K562 (cell line): ENCODE measurements around the gene ACY1. TPM values are rescaled to one million over a fixed set of nuclear protein-coding genes. Genes with fewer than 3 reads are reported as not detected.

Source experiments
- ARID3B ChIP-seq: fragments of 250-450 bp; sonication (Bioruptor Pico); IDR thresholded peaks from 2 replicates; pipeline ENCODE4 v1.4.0; 2020; ENCODE audit warnings: borderline replicate concordance
- ATF1 ChIP-seq, 2 experiments: fragments of 450-650 bp in 1 of 2; IDR thresholded peaks; 2 replicates each; pipeline ENCODE4 v1.6.1; 2016; ENCODE audit warnings: missing compliant biosample characterization in 1 of 2, missing genetic modification characterization in 1 of 2
- CBFA2T3 ChIP-seq: fragments of 450-650 bp; IDR thresholded peaks from 2 replicates; pipeline ENCODE4 v1.6.1; 2017
- FIP1L1 ChIP-seq: fragments of 200-400 bp; formaldehyde crosslinking; IDR thresholded peaks from 2 replicates; pipeline ENCODE4 v1.6.1; 2018; ENCODE audit warnings: mild to moderate bottlenecking, low read depth, low read length; ENCODE audit not compliant: poor library complexity, severe bottlenecking
- KLF13 ChIP-seq: fragments of 450-650 bp; IDR thresholded peaks from 2 replicates; pipeline ENCODE4 v1.6.1; 2016; ENCODE audit warnings: missing genetic modification characterization, low read depth, mild to moderate bottlenecking, missing compliant biosample characterization, moderate library complexity, borderline replicate concordance
- L3MBTL2 ChIP-seq: fragments of 450-650 bp; IDR thresholded peaks from 2 replicates; pipeline ENCODE4 v1.6.1; 2016; ENCODE audit warnings: mild to moderate bottlenecking, moderate library complexity
- LCOR ChIP-seq: sonication (generic); formaldehyde crosslinking; IDR thresholded peaks from 2 replicates; pipeline ENCODE4 v1.8.0; 2022; ENCODE audit warnings: mild to moderate bottlenecking, missing genetic modification reagents
- MIER1 ChIP-seq: fragments of 450-650 bp; IDR thresholded peaks from 2 replicates; pipeline ENCODE4 v1.6.1; 2016; ENCODE audit warnings: antibody characterized with exemption, mild to moderate bottlenecking, low read depth
- MYC ChIP-seq, 2 experiments: fragments of 250-450 bp in 1 of 2; sonication (Bioruptor Pico) in 1 of 2; IDR thresholded peaks; 2 replicates each; pipeline versions ENCODE4 v1.5.1 to v1.6.1; 2012 to 2021; ENCODE audit warnings: low read depth in 2 of 2, borderline replicate concordance in 1 of 2, improper control_type of control experiment in 1 of 2, low read length in 1 of 2, mild to moderate bottlenecking in 1 of 2, moderate library complexity in 1 of 2
- NCOA2 ChIP-seq, 2 experiments: fragments of 450-650 bp; IDR thresholded peaks; 2 replicates each; pipeline ENCODE4 v1.6.1; 2018; ENCODE audit warnings: mild to moderate bottlenecking in 2 of 2, moderate library complexity in 1 of 2; ENCODE audit not compliant: partially characterized antibody in 2 of 2
- NR3C1 ChIP-seq: sonication (generic); formaldehyde crosslinking; IDR thresholded peaks from 2 replicates; pipeline ENCODE4 v1.8.1; 2022; ENCODE audit warnings: missing genetic modification reagents
- SMARCA4 ChIP-seq: fragments of 450-650 bp; IDR thresholded peaks from 2 replicates; pipeline ENCODE4 v1.6.1; 2016
- SOX6 ChIP-seq: fragments of 450-650 bp; IDR thresholded peaks from 2 replicates; pipeline ENCODE4 v1.6.1; 2014; ENCODE audit warnings: mild to moderate bottlenecking
- TCF3 ChIP-seq: sonication (generic); formaldehyde crosslinking; IDR thresholded peaks from 2 replicates; pipeline ENCODE4 v1.4.0; 2020; ENCODE audit warnings: mild to moderate bottlenecking, missing genetic modification reagents
- VEZF1 ChIP-seq: fragments of 200-800 bp; sonication (Bioruptor generic); IDR thresholded peaks from 2 replicates; pipeline ENCODE4 v1.6.1; 2017; ENCODE audit warnings: missing genetic modification characterization, missing compliant biosample characterization
- ZNF277 ChIP-seq: fragments of 250-450 bp; sonication (Bioruptor Pico); IDR thresholded peaks from 2 replicates; pipeline ENCODE4 v1.8.0; 2022; ENCODE audit warnings: inconsistent platforms, mild to moderate bottlenecking, moderate library complexity, borderline replicate concordance
- ZNF324 ChIP-seq: fragments of 250-450 bp; sonication (Bioruptor Pico); IDR thresholded peaks from 2 replicates; pipeline ENCODE4 v1.4.0; 2020; ENCODE audit warnings: mild to moderate bottlenecking
- ZNF766 ChIP-seq: fragments of 200-800 bp; sonication (Bioruptor generic); conservative IDR thresholded peaks from 2 replicates; pipeline ENCODE4 v1.6.1; 2016; ENCODE audit warnings: missing genetic modification characterization, missing compliant biosample characterization
- polyA plus RNA-seq, 8 experiments: library from polyadenylated mRNA; depleted of rRNA in 4 of 8; stranded (reverse) in 5 of 8; unstranded in 3 of 8; fragments of >200 nt; fragmentation: Nextera tagmentation in 2 of 8; fragmentation: Illumina TruSeq in 1 of 8; extraction: Ambion mirVana in 2 of 8; extraction: Trizol in 1 of 8; gene quantifications; 2 replicates each; pipeline versions ENCODE4 v1.2.1 to v1.2.3, GENCODE V29; 2011 to 2014; ENCODE audit warnings: inconsistent platforms in 1 of 8, missing spikeins in 1 of 8
- total RNA-seq, 7 experiments: library from RNA; depleted of rRNA in 6 of 7; stranded (reverse); fragments of >200 nt in 6 of 7; fragmentation: Illumina TruSeq in 2 of 7; extraction: Trizol in 2 of 7; gene quantifications; 2 replicates each; pipeline versions ENCODE4 v1.2.1 to v1.2.3, GENCODE V29; 2011 to 2021; ENCODE audit warnings: low replicate concordance in 1 of 7
- TF ChIP-seq, protein P1 (sequence below), 2 experiments: fragments of 450-650 bp; IDR thresholded peaks; 2 replicates each; pipeline ENCODE4 v1.6.1; 2016
- TF ChIP-seq, protein P2 (sequence below): IDR thresholded peaks from 2 replicates; pipeline ENCODE4 v1.6.1; 2011; ENCODE audit not compliant: insufficient read length; ENCODE audit errors: extremely low read depth

Gene ACY1
- total and polyA plus RNA-seq, 9 of the 15 experiments (the other 6 are each of a cell fraction or from before 2014, with no cell fraction given) = 70.7 to 195 (median 123) TPM

GRCh38 chr3:51974963-51975851, 8.1 kb upstream of the ACY1 start, which contains the start of gene ABHD14A (continued):
- TF ChIP-seq, protein P1, sequence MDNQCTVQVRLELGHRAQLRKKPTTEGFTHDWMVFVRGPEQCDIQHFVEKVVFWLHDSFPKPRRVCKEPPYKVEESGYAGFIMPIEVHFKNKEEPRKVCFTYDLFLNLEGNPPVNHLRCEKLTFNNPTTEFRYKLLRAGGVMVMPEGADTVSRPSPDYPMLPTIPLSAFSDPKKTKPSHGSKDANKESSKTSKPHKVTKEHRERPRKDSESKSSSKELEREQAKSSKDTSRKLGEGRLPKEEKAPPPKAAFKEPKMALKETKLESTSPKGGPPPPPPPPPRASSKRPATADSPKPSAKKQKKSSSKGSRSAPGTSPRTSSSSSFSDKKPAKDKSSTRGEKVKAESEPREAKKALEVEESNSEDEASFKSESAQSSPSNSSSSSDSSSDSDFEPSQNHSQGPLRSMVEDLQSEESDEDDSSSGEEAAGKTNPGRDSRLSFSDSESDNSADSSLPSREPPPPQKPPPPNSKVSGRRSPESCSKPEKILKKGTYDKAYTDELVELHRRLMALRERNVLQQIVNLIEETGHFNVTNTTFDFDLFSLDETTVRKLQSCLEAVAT (IDR thresholded peaks at IDR 0.05) = peak; percentile 31 to 72; a peak in 1 of 4 replicates
- TF ChIP-seq NR3C1 (no peak), FIP1L1 (peak; percentile 47), MIER1 (peak; percentile 21; the same call in 1 of the 2 replicates), SMARCA4 (peak; percentile 31; the same call in 1 of the 2 replicates), ZNF766 (no peak), ATF1 (CRISPR knock-in tag; IDR thresholded peaks at IDR 0.05) (no peak), ATF1 (tag; IDR thresholded peaks at IDR 0.05) (no peak), LCOR (CRISPR knock-in tag) (no peak), VEZF1 (CRISPR knock-in tag) (peak; percentile 61; the same call in 1 of the 2 replicates), KLF13 (tag) (no peak), ZNF277 (no peak), TCF3 (no peak), NCOA2 (IDR thresholded peaks at IDR 0.05; ENCODE audit: partially characterized antibody in 2 of 2) (no peak), L3MBTL2 (no peak; the same call in 1 of the 2 replicates), SOX6 (no peak), CBFA2T3 (no peak), ARID3B (CRISPR knock-in tag) (no peak), MYC (IDR thresholded peaks at IDR 0.05; ENCODE audit: low read depth, low read length) (peak; percentile 49; the same call in 1 of the 2 replicates), MYC (CRISPR knock-in tag; IDR thresholded peaks at IDR 0.05; ENCODE audit: borderline replicate concordance, low read depth) (no peak), ZNF324 (CRISPR knock-in tag) (no peak)
- TF ChIP-seq, protein P2, sequence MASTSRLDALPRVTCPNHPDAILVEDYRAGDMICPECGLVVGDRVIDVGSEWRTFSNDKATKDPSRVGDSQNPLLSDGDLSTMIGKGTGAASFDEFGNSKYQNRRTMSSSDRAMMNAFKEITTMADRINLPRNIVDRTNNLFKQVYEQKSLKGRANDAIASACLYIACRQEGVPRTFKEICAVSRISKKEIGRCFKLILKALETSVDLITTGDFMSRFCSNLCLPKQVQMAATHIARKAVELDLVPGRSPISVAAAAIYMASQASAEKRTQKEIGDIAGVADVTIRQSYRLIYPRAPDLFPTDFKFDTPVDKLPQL = no peak
